C4-2B (cell line): ENCODE measurements around the gene KIF27.
"Not testable (repeated sequence)": the region's sequence is repeated elsewhere in the genome, so short reads cannot be mapped to it uniquely, and the experiment has no call there.

Experiments used
- H3K27ac ChIP-seq: fragments of 450-650 bp; 2 replicates; pipeline ENCODE4 v1.5.1; 2017
- ZFX ChIP-seq: fragments of 450-650 bp; IDR thresholded peaks from 2 replicates; pipeline ENCODE4 v1.6.1; 2017
- TF ChIP-seq, protein P1 (sequence below): fragments of 450-650 bp; conservative IDR thresholded peaks from 2 replicates; pipeline ENCODE4 v1.5.1; 2017; ENCODE audit warnings: mild to moderate bottlenecking

The KIF27 gene

DNA sequence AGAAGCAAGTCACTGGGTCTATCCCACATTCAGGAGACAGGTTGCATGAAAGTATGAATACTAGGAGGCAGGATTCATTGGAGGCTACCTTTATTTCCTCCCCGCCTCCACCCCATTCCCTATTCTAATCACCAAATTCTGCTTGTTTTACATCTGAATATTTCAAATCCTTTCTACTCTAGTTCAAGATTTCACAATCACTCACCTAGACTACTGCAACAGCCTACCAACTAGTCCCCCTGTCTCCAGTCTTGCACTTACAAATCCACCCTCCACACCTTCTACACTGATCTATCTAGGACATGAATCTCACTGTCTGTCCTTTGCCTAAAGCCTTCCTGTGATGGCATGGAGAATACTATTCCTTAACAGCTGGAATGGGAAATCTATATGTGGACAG, 6.4 kb upstream of the KIF27 start:
- TF ChIP-seq ZFX = no peak
- H3K27ac ChIP-seq = no peak overlapping the region

DNA sequence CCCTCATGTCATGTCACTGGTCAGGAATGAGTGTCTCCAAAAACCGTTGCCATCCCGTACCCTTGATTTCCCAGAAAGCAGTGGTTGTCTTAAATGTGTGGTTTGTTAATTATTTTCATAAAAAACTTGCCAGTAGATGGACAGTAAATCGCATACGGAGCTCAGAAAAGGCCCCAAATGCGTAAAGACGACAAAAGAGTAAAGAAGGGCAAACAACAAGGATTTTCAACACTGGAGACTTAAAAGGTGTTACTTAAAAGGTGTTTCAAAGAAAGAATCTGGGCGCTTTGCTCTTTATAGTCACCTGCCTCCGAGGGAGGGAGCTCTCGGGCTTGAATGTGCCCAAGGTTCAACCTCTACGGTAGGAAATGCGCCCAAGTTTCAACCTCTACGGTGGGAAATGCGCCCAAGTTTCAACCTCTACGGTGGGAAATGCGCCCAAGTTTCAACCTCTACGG, 734 bp downstream of the KIF27 start:
- peak overlapping the region; percentile 79 for H3K27ac ChIP-seq
- no peak for TF ChIP-seq ZFX
- TF ChIP-seq, protein P1, sequence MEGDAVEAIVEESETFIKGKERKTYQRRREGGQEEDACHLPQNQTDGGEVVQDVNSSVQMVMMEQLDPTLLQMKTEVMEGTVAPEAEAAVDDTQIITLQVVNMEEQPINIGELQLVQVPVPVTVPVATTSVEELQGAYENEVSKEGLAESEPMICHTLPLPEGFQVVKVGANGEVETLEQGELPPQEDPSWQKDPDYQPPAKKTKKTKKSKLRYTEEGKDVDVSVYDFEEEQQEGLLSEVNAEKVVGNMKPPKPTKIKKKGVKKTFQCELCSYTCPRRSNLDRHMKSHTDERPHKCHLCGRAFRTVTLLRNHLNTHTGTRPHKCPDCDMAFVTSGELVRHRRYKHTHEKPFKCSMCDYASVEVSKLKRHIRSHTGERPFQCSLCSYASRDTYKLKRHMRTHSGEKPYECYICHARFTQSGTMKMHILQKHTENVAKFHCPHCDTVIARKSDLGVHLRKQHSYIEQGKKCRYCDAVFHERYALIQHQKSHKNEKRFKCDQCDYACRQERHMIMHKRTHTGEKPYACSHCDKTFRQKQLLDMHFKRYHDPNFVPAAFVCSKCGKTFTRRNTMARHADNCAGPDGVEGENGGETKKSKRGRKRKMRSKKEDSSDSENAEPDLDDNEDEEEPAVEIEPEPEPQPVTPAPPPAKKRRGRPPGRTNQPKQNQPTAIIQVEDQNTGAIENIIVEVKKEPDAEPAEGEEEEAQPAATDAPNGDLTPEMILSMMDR = peak; percentile 80; the same call in 1 of the 2 replicates

DNA sequence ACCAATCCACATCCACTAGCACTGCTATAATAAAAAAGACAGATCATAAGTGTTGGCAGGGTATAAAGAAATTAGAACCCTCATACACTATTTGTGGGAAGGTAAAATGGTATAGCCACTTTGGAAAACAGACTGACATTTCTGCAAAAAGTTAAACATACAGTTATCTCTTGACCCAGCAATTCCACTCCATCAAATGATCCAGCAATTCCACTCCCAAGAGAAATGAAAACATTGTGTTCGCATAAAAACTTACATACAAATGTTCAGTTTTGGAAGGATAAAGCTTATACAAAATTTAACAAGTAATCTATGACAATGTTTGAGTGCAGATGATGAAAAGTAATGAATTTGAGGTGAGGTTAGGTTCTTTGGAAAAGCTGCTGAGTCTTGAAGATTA, 2.1 kb downstream of the KIF27 start:
- H3K27ac ChIP-seq = no peak overlapping the region
- TF ChIP-seq, protein P1 = no peak
- TF ChIP-seq ZFX = no peak

DNA sequence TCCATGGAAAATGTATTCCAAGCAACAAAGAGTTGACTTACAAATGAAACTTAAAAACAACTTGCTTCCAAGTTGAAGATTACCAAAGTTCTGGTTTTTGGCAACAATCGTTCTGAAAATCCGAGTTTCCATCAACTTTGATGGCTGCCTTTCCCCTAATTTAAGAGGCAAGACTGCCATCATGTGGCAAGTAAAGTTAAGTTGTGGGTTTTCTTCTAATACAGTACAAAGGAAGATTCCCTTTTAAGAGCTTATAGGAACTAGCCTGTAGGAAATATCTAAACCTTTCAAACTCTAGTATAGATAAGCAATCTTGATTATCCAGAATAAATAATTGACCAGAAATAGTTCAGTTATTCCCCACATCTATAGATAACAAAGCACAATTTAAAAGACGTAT, 9.0 kb downstream of the KIF27 start:
- H3K27ac ChIP-seq = not testable (repeated sequence)
- TF ChIP-seq, protein P1 = peak; percentile 53

DNA sequence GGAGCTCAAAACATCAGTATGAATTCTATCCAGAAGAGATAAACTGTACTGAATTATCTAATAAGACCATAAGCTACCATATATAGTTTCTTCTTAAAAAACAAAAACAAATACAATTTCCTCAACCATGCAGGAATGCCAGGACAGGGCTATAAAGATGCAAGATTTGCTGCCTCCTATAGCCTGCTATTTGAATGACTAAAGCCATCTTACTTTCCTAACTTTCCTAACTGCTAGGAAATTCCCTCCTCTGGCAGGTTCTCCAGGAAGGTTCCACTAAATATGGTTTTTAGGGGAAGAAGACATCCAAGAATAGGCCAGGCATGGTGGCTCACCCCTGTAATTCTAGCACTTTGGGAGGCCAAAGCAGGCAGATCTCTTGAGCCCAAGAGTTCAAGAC, 15.1 kb downstream of the KIF27 start:
- TF ChIP-seq, protein P1 = no peak
- TF ChIP-seq ZFX = no peak
- H3K27ac ChIP-seq = no peak overlapping the region

- not testable (repeated sequence) for H3K27ac ChIP-seq
Observed at GRCh38 chr9:83900615-83901014, 20.6 kb downstream of the KIF27 start.

- not testable (repeated sequence) for H3K27ac ChIP-seq
Observed at GRCh38 chr9:83894301-83894700, 26.9 kb downstream of the KIF27 start.

DNA sequence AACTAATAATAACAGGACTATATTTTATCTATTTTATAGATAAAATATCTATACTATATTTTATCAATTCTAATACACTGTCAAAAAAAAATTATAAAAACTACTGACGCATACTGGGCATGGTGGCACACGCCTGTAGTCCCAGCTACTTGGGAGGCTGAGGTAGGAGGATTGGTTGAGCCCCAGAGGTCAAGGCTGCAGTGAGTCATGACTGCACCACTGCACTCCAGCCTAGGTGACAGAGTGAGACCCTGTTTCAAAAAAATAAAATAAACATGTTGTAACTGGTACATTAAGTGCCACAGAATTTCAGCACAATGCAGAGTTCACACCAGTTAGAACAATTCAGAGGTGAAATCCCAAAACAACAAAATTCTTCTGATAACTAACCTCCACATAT, 34.7 kb downstream of the KIF27 start:
- H3K27ac ChIP-seq = not testable (repeated sequence)

DNA sequence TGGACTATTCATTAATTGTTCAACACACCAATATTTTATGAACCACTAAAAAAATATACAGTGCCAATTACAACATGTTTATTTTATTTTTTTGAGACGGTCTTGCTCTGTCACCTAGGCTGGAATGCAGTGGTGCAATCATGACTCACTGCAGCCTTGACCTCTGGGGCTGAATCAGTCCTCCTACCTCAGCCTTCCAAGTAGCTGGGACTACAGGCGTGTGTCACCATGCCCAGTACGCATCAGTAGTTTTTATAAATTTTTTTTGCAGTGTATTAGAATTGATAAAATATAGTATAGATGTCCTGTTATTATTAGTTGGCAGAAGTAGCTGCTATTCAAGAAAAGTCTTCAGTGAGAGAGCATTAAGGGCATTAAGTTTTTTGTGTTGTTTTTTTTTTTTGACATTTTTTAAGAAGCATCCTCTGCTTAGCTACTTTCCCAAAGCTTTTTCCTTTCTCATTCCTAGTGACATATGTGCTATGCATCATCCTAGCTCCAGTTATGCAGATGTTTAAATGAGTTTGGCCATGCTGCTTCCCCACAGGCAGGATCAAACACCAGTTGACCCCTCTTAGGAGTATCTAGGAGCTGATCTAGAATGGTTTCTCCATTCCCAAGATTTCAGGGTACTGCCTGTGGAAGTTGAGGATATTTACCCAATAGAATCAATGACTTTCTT, 35.5 kb downstream of the KIF27 start:
- H3K27ac ChIP-seq = not testable (repeated sequence)

- H3K27ac ChIP-seq = not testable (repeated sequence)
Observed at GRCh38 chr9:83881687-83882408, 39.4 kb downstream of the KIF27 start.

DNA sequence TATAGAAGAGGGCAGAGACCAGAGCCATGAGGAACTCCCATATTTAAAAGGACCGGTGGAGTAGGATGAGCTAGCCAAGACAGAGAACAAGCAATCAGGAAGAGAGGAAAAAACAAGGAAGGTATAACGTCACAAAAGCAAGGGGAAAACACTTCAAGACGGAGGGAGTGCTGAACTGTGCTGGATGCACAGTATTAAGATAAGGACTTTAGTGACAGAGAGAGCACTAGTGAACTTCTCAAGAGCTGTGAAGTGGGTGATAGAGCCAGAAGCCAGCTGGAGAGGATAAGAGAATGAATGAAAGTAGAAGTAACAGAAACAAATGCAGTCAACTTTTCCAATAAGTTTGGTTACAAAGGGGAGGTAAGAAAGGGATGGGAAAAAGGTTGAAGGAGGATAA, 45.7 kb downstream of the KIF27 start:
- H3K27ac ChIP-seq = not testable (repeated sequence)

- not testable (repeated sequence) for H3K27ac ChIP-seq
Observed at GRCh38 chr9:83849895-83850294, 71.3 kb downstream of the KIF27 start.
